Measurements from ENCODE around the gene COL19A1.

The COL19A1 gene

GRCh38 chr6:70180183-70180900 is 314.0 kb downstream of the COL19A1 start:
- DNase-seq, result no peak

GRCh38 chr6:70180901-70181599 is 314.7 kb downstream of the COL19A1 start:
- no peak for DNase-seq

- DNase-seq, result no peak
Observed at GRCh38 chr6:70183538-70183937, 317.2 kb downstream of the COL19A1 start.

GRCh38 chr6:70184723-70185122 is 318.4 kb downstream of the COL19A1 start:
- DNase-seq, result no peak

- no peak for DNase-seq
Observed at GRCh38 chr6:70186461-70186860, 320.1 kb downstream of the COL19A1 start.

GRCh38 chr6:70188202-70188601 is 321.8 kb downstream of the COL19A1 start:
- DNase-seq, result no peak

GRCh38 chr6:70194421-70194820 is 328.1 kb downstream of the COL19A1 start:
- DNase-seq, result no peak

- no peak for DNase-seq
Observed at GRCh38 chr6:70196531-70196930, 330.2 kb downstream of the COL19A1 start.

GRCh38 chr6:70198785-70199184 is 332.4 kb downstream of the COL19A1 start:
- no peak for DNase-seq

- DNase-seq, result no peak
Observed at GRCh38 chr6:70208235-70208790, 342.0 kb downstream of the COL19A1 start.

- peak; percentile 16 for DNase-seq
Observed at GRCh38 chr6:70210462-70210861, 344.1 kb downstream of the COL19A1 start.

- no peak for DNase-seq
Observed at GRCh38 chr6:70215460-70216108, 349.2 kb downstream of the COL19A1 start.

GRCh38 chr6:70216767-70217166 is 350.4 kb downstream of the COL19A1 start:
- DNase-seq, result no peak

- no peak for DNase-seq
Observed at GRCh38 chr6:70219943-70220613, 353.7 kb downstream of the COL19A1 start.

GRCh38 chr6:70221025-70221714 is 354.8 kb downstream of the COL19A1 start:
- peak; percentile 62 for DNase-seq

GRCh38 chr6:70221715-70222438 is 355.5 kb downstream of the COL19A1 start:
- no peak for DNase-seq

- no peak for DNase-seq
Observed at GRCh38 chr6:70222439-70222749, 356.0 kb downstream of the COL19A1 start.

- no peak for DNase-seq
Observed at GRCh38 chr6:70225055-70225454, 358.7 kb downstream of the COL19A1 start.

GRCh38 chr6:70231311-70231710 is 365.0 kb downstream of the COL19A1 start:
- no peak for DNase-seq

GRCh38 chr6:70234561-70235236 is 368.3 kb downstream of the COL19A1 start:
- no peak for DNase-seq

- no peak for DNase-seq
Observed at GRCh38 chr6:70236343-70236742, 370.0 kb downstream of the COL19A1 start.
